DMS79 (cell line): ENCODE measurements around the gene LAMA5.

ENCODE experiments used
- DNase-seq: peaks from one replicate; lab custom pipeline; 2025; lab: John Stamatoyannopoulos, UW

The LAMA5 gene

GRCh38 chr20:62367136-62367632 lies at the start of gene LAMA5:
Gene LAMA5, minus strand, starts transcription at chr20:62367312. Its CDS starts 67 bp downstream, at chr20:62367245.
- DNase-seq, result no peak

- DNase-seq, result no peak
These were observed 48.4 kb upstream of the LAMA5 start for GRCh38 chr20:62415354-62416111.

- DNase-seq, result no peak
These were observed 46.9 kb upstream of the LAMA5 start for GRCh38 chr20:62413896-62414481.

- DNase-seq, result no peak
These were observed 46.0 kb upstream of the LAMA5 start for GRCh38 chr20:62413025-62413570.

- DNase-seq, result no peak
These were observed 45.3 kb upstream of the LAMA5 start for GRCh38 chr20:62412194-62413024.

GRCh38 chr20:62411479-62412193 lies 44.5 kb upstream of the LAMA5 start:
- no peak for DNase-seq

GRCh38 chr20:62410746-62411478 lies 43.8 kb upstream of the LAMA5 start:
- no peak for DNase-seq

GRCh38 chr20:62409931-62410745 lies 43.0 kb upstream of the LAMA5 start:
- peak; percentile 97 for DNase-seq

GRCh38 chr20:62409086-62409853 lies 42.2 kb upstream of the LAMA5 start:
- DNase-seq, result no peak

GRCh38 chr20:62408640-62409039 lies 41.5 kb upstream of the LAMA5 start:
- DNase-seq, result no peak

GRCh38 chr20:62408055-62408454 lies 40.9 kb upstream of the LAMA5 start:
- DNase-seq, result no peak

- DNase-seq, result peak; percentile 80
These were observed 40.3 kb upstream of the LAMA5 start, which contains the start of gene CABLES2 for GRCh38 chr20:62407221-62407992. Gene CABLES2, minus strand, starts transcription at chr20:62407285. Its CDS starts 9 bp downstream, at chr20:62407276.

- no peak for DNase-seq
These were observed 39.6 kb upstream of the LAMA5 start for GRCh38 chr20:62406635-62407176.

- DNase-seq, result no peak
These were observed 38.9 kb upstream of the LAMA5 start for GRCh38 chr20:62405981-62406513.

- peak; percentile 17 for DNase-seq
These were observed 38.2 kb upstream of the LAMA5 start for GRCh38 chr20:62405108-62405980.

GRCh38 chr20:62404761-62405107 lies 37.6 kb upstream of the LAMA5 start:
- DNase-seq, result no peak

GRCh38 chr20:62404112-62404665 lies 37.1 kb upstream of the LAMA5 start:
- no peak for DNase-seq
